OCI-LY1 (cell line): ENCODE measurements around the gene RGS5.

Experiments
- H2AFZ ChIP-seq: fragments of 200-600 bp; sonication (generic), shearing (Covaris generic); 2 replicates; pipeline ENCODE4 v1.6.0; 2014; ENCODE audit warnings: antibody characterized with exemption, mild to moderate bottlenecking, low read length
- H3F3A ChIP-seq: fragments of 200-600 bp; sonication (generic), shearing (Covaris generic); 2 replicates; pipeline ENCODE4 v1.6.0; 2014; ENCODE audit warnings: mild to moderate bottlenecking, antibody characterized with exemption, low read length, moderate library complexity; ENCODE audit not compliant: insufficient read depth
- H3K27ac ChIP-seq: fragments of 200-600 bp; sonication (generic); 2 replicates; pipeline ENCODE4 v1.5.1; 2014; ENCODE audit warnings: low read length, mixed run types, mild to moderate bottlenecking, low read depth; ENCODE audit not compliant: poor library complexity, severe bottlenecking
- H3K27me3 ChIP-seq: fragments of 200-600 bp; sonication (generic); 2 replicates; pipeline ENCODE4 v1.6.0; 2014; ENCODE audit warnings: antibody characterized with exemption, mild to moderate bottlenecking, low read length, moderate library complexity; ENCODE audit not compliant: insufficient read depth
- H3K36me3 ChIP-seq: fragments of 200-600 bp; sonication (generic); 2 replicates; pipeline ENCODE4 v1.6.1; 2014; ENCODE audit warnings: mild to moderate bottlenecking, antibody characterized with exemption, low read length, moderate library complexity, mixed read lengths; ENCODE audit not compliant: insufficient read depth
- H3K4me1 ChIP-seq: fragments of 200-600 bp; sonication (generic); 2 replicates; pipeline ENCODE4 v1.5.1; 2014; ENCODE audit warnings: mild to moderate bottlenecking, low read length, moderate library complexity; ENCODE audit not compliant: insufficient read depth, severe bottlenecking
- H3K4me2 ChIP-seq: fragments of 200-600 bp; sonication (generic), shearing (Covaris generic); 2 replicates; pipeline ENCODE4 v1.6.1; 2014; ENCODE audit warnings: low read length
- H3K4me3 ChIP-seq: fragments of 200-600 bp; sonication (generic); 2 replicates; pipeline ENCODE4 v1.5.1; 2014; ENCODE audit warnings: low read length, low read depth, mild to moderate bottlenecking, mixed read lengths; ENCODE audit not compliant: poor library complexity, severe bottlenecking
- H3K79me2 ChIP-seq: fragments of 200-600 bp; shearing (Covaris generic); 2 replicates; pipeline ENCODE4 v1.6.1; 2016; ENCODE audit warnings: mixed run types, low read length, mixed read lengths; ENCODE audit not compliant: insufficient read depth
- H3K9ac ChIP-seq: fragments of 200-600 bp; sonication (generic), shearing (Covaris generic); 2 replicates; pipeline ENCODE4 v1.6.1; 2014; ENCODE audit warnings: mild to moderate bottlenecking, low read length, mixed read lengths
- H3K9me2 ChIP-seq: fragments of 200-600 bp; sonication (generic), shearing (Covaris generic); 2 replicates; pipeline ENCODE4 v1.6.1; 2014; ENCODE audit warnings: low read depth, mild to moderate bottlenecking, low read length, mixed read lengths
- H3K9me3 ChIP-seq: fragments of 200-600 bp; shearing (Covaris generic); 2 replicates; pipeline ENCODE4 v1.6.1; 2014; ENCODE audit warnings: low read length, mixed read lengths
- H4K20me1 ChIP-seq: fragments of 200-600 bp; sonication (generic), shearing (Covaris generic); 2 replicates; pipeline ENCODE4 v1.6.0; 2016; ENCODE audit warnings: mild to moderate bottlenecking, low read length; ENCODE audit not compliant: insufficient read depth
- CTCF ChIP-seq: fragments of 200-600 bp; sonication (generic), shearing (Covaris generic); IDR thresholded peaks from 2 replicates; pipeline ENCODE4 v1.5.1; 2017; ENCODE audit warnings: mild to moderate bottlenecking, antibody characterized with exemption, low read length, moderate library complexity, mixed read lengths
- EZH2 ChIP-seq: fragments of 200-600 bp; sonication (generic), shearing (Covaris generic); IDR thresholded peaks from 2 replicates; pipeline ENCODE4 v1.8.0; 2017; ENCODE audit warnings: borderline replicate concordance, mixed run types, mild to moderate bottlenecking, antibody characterized with exemption, low read length, moderate library complexity, mixed read lengths

RGS5 gene

GRCh38 chr1:163187849-163188248, 14.9 kb downstream of the RGS5 start:
- Histone ChIP-seq H3K9ac (no peak overlapping the region), H3F3A (no peaks in the 10 kb centered on the region), H3K27me3 (no peaks in the 10 kb centered on the region), H3K79me2 (no peaks in the 10 kb centered on the region), H3K9me2 (no peaks in the 10 kb centered on the region), H3K36me3 (no peaks in the 10 kb centered on the region), H4K20me1 (no peaks in the 10 kb centered on the region), H3K4me3 (no peak overlapping the region), H3K9me3 (no peaks in the 10 kb centered on the region), H3K27ac (no peak overlapping the region), H3K4me2 (no peak overlapping the region), H3K4me1 (no peaks in the 10 kb centered on the region), H2AFZ (no peak overlapping the region)
- TF ChIP-seq CTCF (no peak), EZH2 (no peak)

GRCh38 chr1:163186862-163187261, 15.9 kb downstream of the RGS5 start:
- Histone ChIP-seq H3K27ac (no peak overlapping the region), H4K20me1 (no peaks in the 10 kb centered on the region), H3K9me3 (no peaks in the 10 kb centered on the region), H3K9me2 (no peaks in the 10 kb centered on the region), H3K9ac (no peak overlapping the region), H3K79me2 (no peaks in the 10 kb centered on the region), H3F3A (no peaks in the 10 kb centered on the region), H3K36me3 (no peaks in the 10 kb centered on the region), H2AFZ (no peak overlapping the region), H3K4me3 (no peak overlapping the region), H3K4me2 (no peak overlapping the region), H3K4me1 (no peaks in the 10 kb centered on the region), H3K27me3 (no peaks in the 10 kb centered on the region)
- TF ChIP-seq EZH2 (no peak), CTCF (no peak)

- TF ChIP-seq EZH2 (no peak), CTCF (no peak)
- H3K79me2 ChIP-seq, result no peaks in the 10 kb centered on the region
- H3K9me2 ChIP-seq, result no peaks in the 10 kb centered on the region
- no peak overlapping the region for H3K4me3 ChIP-seq
- H3K4me2 ChIP-seq, result no peak overlapping the region
- no peaks in the 10 kb centered on the region for H3K4me1 ChIP-seq
- H2AFZ ChIP-seq, result no peak overlapping the region
- no peak overlapping the region for H3K27ac ChIP-seq
- H3K27me3 ChIP-seq, result no peaks in the 10 kb centered on the region
- H3K9me3 ChIP-seq, result no peaks in the 10 kb centered on the region
- H3K36me3 ChIP-seq, result no peaks in the 10 kb centered on the region
- H3K9ac ChIP-seq, result no peak overlapping the region
- H3F3A ChIP-seq, result no peaks in the 10 kb centered on the region
- no peaks in the 10 kb centered on the region for H4K20me1 ChIP-seq
Measured at GRCh38 chr1:163182330-163182949, 20.3 kb downstream of the RGS5 start.
